Activated CD8-positive, alpha-beta memory T cell treated with anti-CD3 and anti-CD28 coated beads, Interleukin-2, amount 10 ng/mL, durations not matched to agents 7 days and 5 days (primary cell): ENCODE data around the gene SCAANT1. TPM values are rescaled to one million over a fixed set of nuclear protein-coding genes. Genes with fewer than 3 reads are reported as not detected.

Experiments
- ATAC-seq: fragments of 150-1000 bp; cut with Tn5 transposase; one replicate; pipeline ENCODE4 v1.10.0; 2021; ENCODE audit warnings: moderate library complexity
- CTCF ChIA-PET: fragments of 350-600 bp; sonication (Branson Sonifier 250); formaldehyde crosslinking; loops from one replicate; lab custom pipeline; 2021; ENCODE audit warnings: antibody characterized with exemption; lab: Charles Lee
- DNase-seq: peaks from one replicate; pipeline ENCODE4 v3.0.0-alpha.2; 2020
- H3K27ac Mint-ChIP-seq: one replicate; pipeline ENCODE4 v1.8.0; 2021; ENCODE audit warnings: mild to moderate bottlenecking, mixed read lengths
- H3K27me3 Mint-ChIP-seq: one replicate; pipeline ENCODE4 v1.8.0; 2021; ENCODE audit warnings: mixed read lengths
- H3K36me3 Mint-ChIP-seq: one replicate; pipeline ENCODE4 v1.8.0; 2021; ENCODE audit warnings: mild to moderate bottlenecking, mixed read lengths
- H3K4me1 Mint-ChIP-seq: one replicate; pipeline ENCODE4 v1.8.0; 2021; ENCODE audit warnings: mixed read lengths
- H3K4me3 Mint-ChIP-seq: one replicate; pipeline ENCODE4 v1.8.0; 2021; ENCODE audit warnings: mild to moderate bottlenecking, moderate library complexity, mixed read lengths
- H3K9me3 Mint-ChIP-seq: one replicate; pipeline ENCODE4 v1.8.0; 2022; ENCODE audit warnings: low read depth, mixed read lengths
- total RNA-seq, 2 experiments: library from RNA; stranded (reverse); gene quantifications; one replicate each; pipeline ENCODE4 v1.2.3, GENCODE V29; 2021

The SCAANT1 gene
- total RNA-seq, 2 experiments from 2014 or later, result 1.3 TPM; not detected in 1

GRCh38 chr3:63946753-63947152 is 34.6 kb upstream of the SCAANT1 start:
- Mint-ChIP-seq H3K27me3 (no peaks in the 10 kb centered on the region), H3K4me1 (peaks cover 51% of the 10 kb centered on the region), H3K9me3 (no peaks in the 10 kb centered on the region), H3K36me3 (peaks cover 27% of the 10 kb centered on the region), H3K27ac (no peak overlapping the region), H3K4me3 (no peak overlapping the region)
- no peak for DNase-seq
- CTCF ChIA-PET, result interaction anchor here (1.0 to 2.1 kb wide), 3 partner anchors 10 to 35 kb away, joined by 3 to 4 read pairs (median 3); partner anchors contain the start of gene SCAANT1
- ATAC-seq, result no peak

GRCh38 chr3:63945558-63946096 is 33.4 kb upstream of the SCAANT1 start:
- Mint-ChIP-seq H3K27ac (no peak overlapping the region), H3K4me3 (no peak overlapping the region), H3K4me1 (peaks cover 43% of the 10 kb centered on the region), H3K9me3 (no peaks in the 10 kb centered on the region), H3K27me3 (no peaks in the 10 kb centered on the region), H3K36me3 (peaks cover 25% of the 10 kb centered on the region)
- CTCF ChIA-PET, result interaction anchor here (0.8 to 2.1 kb wide), 2 partner anchors 8 to 23 kb away, joined by 3 to 4 read pairs; no protein-coding TSS in a partner anchor
- ATAC-seq (no peak), DNase-seq (no peak)

- DNase-seq (no peak), ATAC-seq (peak; percentile 39)
- Mint-ChIP-seq H3K27ac (peak overlapping the region; percentile 38), H3K4me3 (no peak overlapping the region), H3K9me3 (no peaks in the 10 kb centered on the region), H3K27me3 (no peaks in the 10 kb centered on the region), H3K36me3 (peaks cover 29% of the 10 kb centered on the region), H3K4me1 (peaks cover 42% of the 10 kb centered on the region)
- CTCF ChIA-PET, result interaction anchor here (1.0 to 3.4 kb wide), 2 partner anchors 18 to 32 kb away, joined by 3 to 9 read pairs; partner anchors contain the start of gene SCAANT1
Observed at GRCh38 chr3:63943678-63944077, 31.5 kb upstream of the SCAANT1 start.

- no peak overlapping the region for H3K4me3 Mint-ChIP-seq
Observed at GRCh38 chr3:63942528-63942927, 30.3 kb upstream of the SCAANT1 start.

GRCh38 chr3:63940389-63940757 is 28.2 kb upstream of the SCAANT1 start:
- no peak overlapping the region for H3K27ac Mint-ChIP-seq
- CTCF ChIA-PET, result interaction anchor here (1.6 kb wide), 1 partner anchor 12 kb away, joined by 3 read pairs; no protein-coding TSS in a partner anchor
- DNase-seq, result no peak
- ATAC-seq, result no peak
- H3K4me3 Mint-ChIP-seq, result no peak overlapping the region
- peaks cover 37% of the 10 kb centered on the region for H3K36me3 Mint-ChIP-seq
- H3K9me3 Mint-ChIP-seq, result no peaks in the 10 kb centered on the region
- H3K27me3 Mint-ChIP-seq, result no peaks in the 10 kb centered on the region
- peaks cover 55% of the 10 kb centered on the region for H3K4me1 Mint-ChIP-seq

More at GRCh38 chr3:63942528-63942927, 30.3 kb upstream of the SCAANT1 start:
- CTCF ChIA-PET, result interaction anchor here (3.4 kb wide), 1 partner anchor 19 kb away, joined by 9 read pairs; no protein-coding TSS in a partner anchor
- H3K27me3 Mint-ChIP-seq, result no peaks in the 10 kb centered on the region
- peaks cover 29% of the 10 kb centered on the region for H3K36me3 Mint-ChIP-seq
- H3K27ac Mint-ChIP-seq, result no peak overlapping the region
- H3K9me3 Mint-ChIP-seq, result no peaks in the 10 kb centered on the region
- peaks cover 44% of the 10 kb centered on the region for H3K4me1 Mint-ChIP-seq
- no peak for ATAC-seq
- DNase-seq, result no peak

- H3K4me1 Mint-ChIP-seq, result peaks cover 68% of the 10 kb centered on the region
- CTCF ChIA-PET, result interaction anchor here (0.7 to 1.0 kb wide), 3 partner anchors 8 to 27 kb away, joined by 3 to 4 read pairs (median 3); no protein-coding TSS in a partner anchor
- no peak overlapping the region for H3K4me3 Mint-ChIP-seq
- peaks cover 27% of the 10 kb centered on the region for H3K36me3 Mint-ChIP-seq
- H3K9me3 Mint-ChIP-seq, result no peaks in the 10 kb centered on the region
- H3K27me3 Mint-ChIP-seq, result no peaks in the 10 kb centered on the region
- H3K27ac Mint-ChIP-seq, result peak overlapping the region; percentile 10
- ATAC-seq (no peak), DNase-seq (no peak)
Observed at GRCh38 chr3:63937661-63938651, 25.8 kb upstream of the SCAANT1 start.

GRCh38 chr3:63936925-63937324 is 24.7 kb upstream of the SCAANT1 start:
- DNase-seq (no peak), ATAC-seq (no peak)
- H3K9me3 Mint-ChIP-seq, result no peaks in the 10 kb centered on the region
- CTCF ChIA-PET, result interaction anchor here (1.0 kb wide), 1 partner anchor 9 kb away, joined by 4 read pairs; no protein-coding TSS in a partner anchor
- H3K27ac Mint-ChIP-seq, result no peak overlapping the region
- H3K36me3 Mint-ChIP-seq, result peaks cover 29% of the 10 kb centered on the region
- H3K27me3 Mint-ChIP-seq, result no peaks in the 10 kb centered on the region
- peaks cover 73% of the 10 kb centered on the region for H3K4me1 Mint-ChIP-seq
- no peak overlapping the region for H3K4me3 Mint-ChIP-seq

- peak overlapping the region; percentile 77 for H3K27ac Mint-ChIP-seq
- H3K4me3 Mint-ChIP-seq, result peak overlapping the region; percentile 53
- peaks cover 32% of the 10 kb centered on the region for H3K36me3 Mint-ChIP-seq
- peak; percentile 66 for ATAC-seq
- CTCF ChIA-PET, result interaction anchor here (0.9 to 1.5 kb wide), 3 partner anchors 11 to 26 kb away, joined by 3 to 5 read pairs (median 3); no protein-coding TSS in a partner anchor
- peak; percentile 79 for DNase-seq
- no peaks in the 10 kb centered on the region for H3K9me3 Mint-ChIP-seq
- H3K27me3 Mint-ChIP-seq, result no peaks in the 10 kb centered on the region
- peaks cover 75% of the 10 kb centered on the region for H3K4me1 Mint-ChIP-seq
Observed at GRCh38 chr3:63934041-63934866, 22.1 kb upstream of the SCAANT1 start.

GRCh38 chr3:63933459-63933858 is 21.3 kb upstream of the SCAANT1 start:
- ATAC-seq (peak; percentile 38), DNase-seq (no peak)
- CTCF ChIA-PET, result interaction anchor here (0.9 to 1.5 kb wide), 2 partner anchors 17 to 27 kb away, joined by 3 read pairs; no protein-coding TSS in a partner anchor
- no peaks in the 10 kb centered on the region for H3K27me3 Mint-ChIP-seq
- peak overlapping the region; percentile 77 for H3K27ac Mint-ChIP-seq
- H3K9me3 Mint-ChIP-seq, result no peaks in the 10 kb centered on the region
- peaks cover 73% of the 10 kb centered on the region for H3K4me1 Mint-ChIP-seq
- H3K4me3 Mint-ChIP-seq, result peak overlapping the region; percentile 53
- H3K36me3 Mint-ChIP-seq, result peaks cover 29% of the 10 kb centered on the region

GRCh38 chr3:63932509-63933212 is 20.5 kb upstream of the SCAANT1 start:
- no peak for ATAC-seq
- Mint-ChIP-seq H3K27me3 (no peaks in the 10 kb centered on the region), H3K4me1 (peaks cover 66% of the 10 kb centered on the region), H3K36me3 (peaks cover 28% of the 10 kb centered on the region), H3K9me3 (no peaks in the 10 kb centered on the region), H3K4me3 (no peak overlapping the region), H3K27ac (peak overlapping the region; percentile 77)
- CTCF ChIA-PET, result interaction anchor here (1.5 kb wide), 1 partner anchor 28 kb away, joined by 3 read pairs; no protein-coding TSS in a partner anchor
- no peak for DNase-seq

GRCh38 chr3:63931290-63931689 is 19.1 kb upstream of the SCAANT1 start:
- Mint-ChIP-seq H3K4me1 (peaks cover 54% of the 10 kb centered on the region), H3K9me3 (no peaks in the 10 kb centered on the region), H3K36me3 (peaks cover 29% of the 10 kb centered on the region), H3K4me3 (no peak overlapping the region), H3K27me3 (no peaks in the 10 kb centered on the region), H3K27ac (no peak overlapping the region)
- no peak for DNase-seq
- CTCF ChIA-PET, result no interaction called here
- no peak for ATAC-seq
